Keratinocyte (primary cell): ENCODE data around the gene SHISA4. TPM values are rescaled to one million over a fixed set of nuclear protein-coding genes. Genes with fewer than 3 reads are reported as not detected.
"Not testable (repeated sequence)": the region's sequence is repeated elsewhere in the genome, so short reads cannot be mapped to it uniquely, and the experiment has no call there.

Experiments
- DNase-seq: peaks from one replicate; pipeline ENCODE4 v3.0.0-alpha.2; 2011; ENCODE audit warnings: low read depth, missing footprints, low spot score
- FAIRE-seq: peaks from 2 replicates; lab custom pipeline; 2011; peaks lifted over from hg19 to GRCh38; lab: Jason Lieb, UNC
- H2AFZ ChIP-seq: 2 replicates; pipeline ENCODE4 v1.6.0; 2012; ENCODE audit warnings: low read length, control low read depth, inconsistent platforms; ENCODE audit not compliant: control insufficient read depth
- H3K27ac ChIP-seq: 2 replicates; pipeline ENCODE4 v1.5.1; 2011; ENCODE audit warnings: low read length; ENCODE audit not compliant: control insufficient read depth, insufficient read depth
- H3K27me3 ChIP-seq: 3 replicates; pipeline ENCODE4 v1.6.0; 2011; ENCODE audit warnings: low read length; ENCODE audit not compliant: control insufficient read depth, insufficient read depth; ENCODE audit errors: extremely low read depth
- H3K36me3 ChIP-seq, 2 experiments: 2 replicates in 1 of 2; 3 replicates in 1 of 2; pipeline ENCODE4 v1.5.1; 2011; ENCODE audit warnings: low read length in 2 of 2, mild to moderate bottlenecking in 1 of 2; ENCODE audit not compliant: control insufficient read depth in 2 of 2, insufficient read depth in 2 of 2; ENCODE audit errors: extremely low read depth in 1 of 2
- H3K4me1 ChIP-seq: 3 replicates; pipeline ENCODE4 v1.5.1; 2011; ENCODE audit warnings: low read length; ENCODE audit not compliant: control insufficient read depth, insufficient read depth; ENCODE audit errors: extremely low read depth
- H3K4me2 ChIP-seq: 3 replicates; pipeline ENCODE4 v1.6.0; 2011; ENCODE audit warnings: low read depth, low read length; ENCODE audit not compliant: control insufficient read depth, insufficient read depth; ENCODE audit errors: extremely low read depth
- H3K4me3 ChIP-seq, 3 experiments: fragments of 200-600 bp in 1 of 3; sonication (generic) in 1 of 3; 2 replicates in 2 of 3; 3 replicates in 1 of 3; pipeline ENCODE4 v1.5.1; 2011 to 2016; ENCODE audit warnings: low read length in 3 of 3, mild to moderate bottlenecking in 3 of 3, control low read depth in 2 of 3, inconsistent platforms in 1 of 3, low read depth in 1 of 3, mixed read lengths in 1 of 3, mixed run types in 1 of 3, moderate library complexity in 1 of 3; ENCODE audit not compliant: control insufficient read depth in 2 of 3, insufficient read depth in 2 of 3; ENCODE audit errors: extremely low read depth in 1 of 3
- H3K79me2 ChIP-seq: 2 replicates; pipeline ENCODE4 v1.6.0; 2012; ENCODE audit warnings: low read length; ENCODE audit not compliant: control insufficient read depth, insufficient read depth
- H3K9ac ChIP-seq: 3 replicates; pipeline ENCODE4 v1.6.0; 2011; ENCODE audit warnings: low read length; ENCODE audit not compliant: control insufficient read depth, insufficient read depth; ENCODE audit errors: extremely low read depth
- H3K9me1 ChIP-seq: 3 replicates; pipeline ENCODE4 v1.6.0; 2011; ENCODE audit warnings: low read length; ENCODE audit not compliant: control insufficient read depth, insufficient read depth; ENCODE audit errors: extremely low read depth
- H3K9me3 ChIP-seq: 2 replicates; pipeline ENCODE4 v1.5.1; 2012; ENCODE audit warnings: low read depth, low read length; ENCODE audit not compliant: control insufficient read depth
- H4K20me1 ChIP-seq: 3 replicates; pipeline ENCODE4 v1.6.0; 2011; ENCODE audit warnings: low read length; ENCODE audit not compliant: control insufficient read depth, insufficient read depth; ENCODE audit errors: extremely low read depth
- CTCF ChIP-seq, 3 experiments: IDR thresholded peaks in 1 of 3; conservative IDR thresholded peaks in 1 of 3; optimal IDR thresholded peaks in 1 of 3; 2 replicates in 2 of 3; 3 replicates in 1 of 3; pipeline versions ENCODE3 to v1.5.1; 2011; ENCODE audit warnings: low read length in 3 of 3, mild to moderate bottlenecking in 3 of 3, moderate library complexity in 2 of 3, control low read depth in 1 of 3, inconsistent platforms in 1 of 3; ENCODE audit not compliant: insufficient read depth in 2 of 3; ENCODE audit errors: extremely low read depth in 1 of 3
- EZH2 ChIP-seq: IDR thresholded peaks from one replicate; pipeline ENCODE4 v1.6.1; 2012; ENCODE audit warnings: inconsistent platforms, mild to moderate bottlenecking, low read length, moderate library complexity
- dilution Hi-C: fragments of 300-500 bp; cut with MboI; formaldehyde crosslinking; loops from one replicate; pipeline ENCODE4 v1.7.0; 2020; ENCODE audit warnings: low sequenced_read_pairs; ENCODE audit not compliant: extremely low pct_ligation_motif_present
- polyA plus RNA-seq, 5 experiments: library from polyadenylated mRNA; depleted of rRNA in 3 of 5; stranded (reverse) in 3 of 5; stranded (forward) in 1 of 5; unstranded in 1 of 5; fragments of >200 nt; gene quantifications; 1 replicate in 1 of 5; 2 replicates in 3 of 5; 3 replicates in 1 of 5; pipeline versions ENCODE4 v1.2.1 to v1.2.3, GENCODE V29; 2011 to 2012; ENCODE audit warnings: missing spikeins in 2 of 5, low read depth in 1 of 5, low replicate concordance in 1 of 5

Gene SHISA4
- polyA plus RNA-seq, 1 donor (not counting 4 experiments of a cell fraction or from before 2014, with no cell fraction given): 2.2 TPM

GRCh38 chr1:201900476-201900875 lies 11.8 kb downstream of the SHISA4 start:
- no peaks in the 10 kb centered on the region for H3K79me2 ChIP-seq
- no peaks in the 10 kb centered on the region for H3K27me3 ChIP-seq
- H3K9me3 ChIP-seq: no peaks in the 10 kb centered on the region
- H3K9me1 ChIP-seq: peaks cover 4% of the 10 kb centered on the region
- H3K27ac ChIP-seq: no peak overlapping the region
- H4K20me1 ChIP-seq: no peaks in the 10 kb centered on the region
- FAIRE-seq: no peak
- TF ChIP-seq CTCF (optimal IDR thresholded peaks at IDR 0.05 in 1 of 3, IDR thresholded peaks at IDR 0.05 in 1 of 3, conservative IDR thresholded peaks at IDR 0.05 in 1 of 3; ENCODE audit: extremely low read depth in 1 of 3, insufficient read depth in 2 of 3, low read length in 3 of 3) (no peak), EZH2 (no peak)
- H3K4me1 ChIP-seq: peaks cover 36% of the 10 kb centered on the region
- no peak overlapping the region for H3K4me3 ChIP-seq
- no peak overlapping the region for H2AFZ ChIP-seq
- no peaks in the 10 kb centered on the region for H3K36me3 ChIP-seq
- H3K9ac ChIP-seq: no peak overlapping the region
- H3K4me2 ChIP-seq: no peak overlapping the region
- dilution Hi-C loops: no loop called here
- DNase-seq: no peak

GRCh38 chr1:201901036-201901435 lies 12.3 kb downstream of the SHISA4 start:
- H3K27me3 ChIP-seq, H3K36me3 ChIP-seq, H3K9me3 ChIP-seq, H3K4me2 ChIP-seq, H3K4me3 ChIP-seq, H3K9ac ChIP-seq, H3K9me1 ChIP-seq, H2AFZ ChIP-seq, dilution Hi-C loops, H4K20me1 ChIP-seq, H3K79me2 ChIP-seq, H3K27ac ChIP-seq, FAIRE-seq, DNase-seq: not testable (repeated sequence)
- peaks cover 35% of the 10 kb centered on the region for H3K4me1 ChIP-seq

- H3K4me2 ChIP-seq: no peak overlapping the region
- no peak overlapping the region for H3K9ac ChIP-seq
- H3K79me2 ChIP-seq: no peaks in the 10 kb centered on the region
- TF ChIP-seq EZH2 (no peak), CTCF (optimal IDR thresholded peaks at IDR 0.05 in 1 of 3, IDR thresholded peaks at IDR 0.05 in 1 of 3, conservative IDR thresholded peaks at IDR 0.05 in 1 of 3; ENCODE audit: extremely low read depth in 1 of 3, insufficient read depth in 2 of 3, low read length in 3 of 3) (no peak)
- no peaks in the 10 kb centered on the region for H3K9me1 ChIP-seq
- dilution Hi-C loops: no loop called here
- H3K4me1 ChIP-seq: peaks cover 23% of the 10 kb centered on the region
- DNase-seq: no peak
- no peaks in the 10 kb centered on the region for H3K36me3 ChIP-seq
- H3K27me3 ChIP-seq: no peaks in the 10 kb centered on the region
- H2AFZ ChIP-seq: no peak overlapping the region
- no peak overlapping the region for H3K4me3 ChIP-seq
- H3K27ac ChIP-seq: no peak overlapping the region
- no peak for FAIRE-seq
- no peaks in the 10 kb centered on the region for H3K9me3 ChIP-seq
- H4K20me1 ChIP-seq: no peaks in the 10 kb centered on the region
Observed at GRCh38 chr1:201902198-201902597, 13.5 kb downstream of the SHISA4 start.
